GM23338 (cell line): ENCODE measurements around the gene EIF1AX. TPM values are rescaled to one million over a fixed set of nuclear protein-coding genes. Genes with fewer than 3 reads are reported as not detected.

ENCODE experiments used
- ATAC-seq: fragments of 200-7000 bp; cut with Tn5 transposase; 3 replicates; pipeline ENCODE4 v1.9.1; 2020
- DNase-seq: peaks from one replicate; pipeline ENCODE4 v3.0.0-alpha.2; 2015; ENCODE audit warnings: low spot score
- H2AFZ ChIP-seq: fragments of 200-600 bp; sonication (generic); 2 replicates; pipeline ENCODE4 v1.8.0; 2016; ENCODE audit warnings: antibody characterized with exemption, mild to moderate bottlenecking, moderate library complexity
- H3F3A ChIP-seq: fragments of 200-600 bp; sonication (generic); replicated peaks from 2 replicates; pipeline ENCODE4 v1.8.0; 2017; ENCODE audit warnings: antibody characterized with exemption, mixed run types, low read depth
- H3K27ac ChIP-seq: fragments of 200-600 bp; sonication (generic); 2 replicates; pipeline ENCODE4 v1.6.1; 2016; ENCODE audit warnings: low read depth
- H3K27me3 ChIP-seq: fragments of 200-600 bp; sonication (generic); 2 replicates; pipeline ENCODE4 v1.8.0; 2016; ENCODE audit warnings: mild to moderate bottlenecking, mixed run types, moderate library complexity; ENCODE audit not compliant: insufficient read depth
- H3K36me3 ChIP-seq: fragments of 200-600 bp; sonication (generic); 2 replicates; pipeline ENCODE4 v1.8.0; 2016; ENCODE audit warnings: mild to moderate bottlenecking; ENCODE audit not compliant: insufficient read depth
- H3K4me1 ChIP-seq: fragments of 200-600 bp; sonication (generic); 2 replicates; pipeline ENCODE4 v1.8.0; 2016; ENCODE audit warnings: mild to moderate bottlenecking, moderate library complexity; ENCODE audit not compliant: insufficient read depth
- H3K4me2 ChIP-seq: fragments of 200-600 bp; sonication (generic); 2 replicates; pipeline ENCODE4 v1.7.1; 2017; ENCODE audit warnings: mixed run types
- H3K4me3 ChIP-seq: fragments of 200-600 bp; sonication (generic); 2 replicates; pipeline ENCODE4 v1.6.1; 2016; ENCODE audit warnings: mixed run types
- H3K79me2 ChIP-seq: fragments of 200-600 bp; sonication (generic); replicated peaks from 2 replicates; pipeline ENCODE4 v1.8.0; 2017; ENCODE audit warnings: mild to moderate bottlenecking; ENCODE audit not compliant: insufficient read depth
- H3K9me2 ChIP-seq: fragments of 200-600 bp; sonication (generic); 2 replicates; pipeline ENCODE4 v1.8.0; 2017; ENCODE audit not compliant: insufficient read depth
- H4K20me1 ChIP-seq: fragments of 200-600 bp; sonication (generic); replicated peaks from 2 replicates; pipeline ENCODE4 v1.8.0; 2017; ENCODE audit warnings: mild to moderate bottlenecking; ENCODE audit not compliant: insufficient read depth
- H3K27ac Mint-ChIP-seq: 2 replicates; pipeline ENCODE4 v1.8.0; 2020; ENCODE audit warnings: inconsistent platforms, mild to moderate bottlenecking, moderate library complexity, mixed read lengths
- H3K27me3 Mint-ChIP-seq: 3 replicates; pipeline ENCODE4 v1.8.0; 2022; ENCODE audit warnings: low read depth, mild to moderate bottlenecking, moderate library complexity, mixed read lengths, inconsistent platforms; ENCODE audit not compliant: insufficient read depth, poor library complexity
- H3K36me3 Mint-ChIP-seq: 3 replicates; pipeline ENCODE4 v1.8.0; 2021; ENCODE audit warnings: low read depth, mild to moderate bottlenecking, inconsistent platforms, moderate library complexity, mixed read lengths
- H3K4me1 Mint-ChIP-seq: 3 replicates; pipeline ENCODE4 v1.8.0; 2020; ENCODE audit warnings: mild to moderate bottlenecking, inconsistent platforms, mixed read lengths
- H3K4me3 Mint-ChIP-seq: 3 replicates; pipeline ENCODE4 v1.8.0; 2021; ENCODE audit warnings: moderate library complexity, mild to moderate bottlenecking, inconsistent platforms, mixed read lengths
- H3K9me3 Mint-ChIP-seq: 3 replicates; pipeline ENCODE4 v1.8.0; 2020; ENCODE audit warnings: moderate library complexity, mild to moderate bottlenecking, inconsistent platforms, mixed read lengths
- CREB1 ChIP-seq: fragments of 250-450 bp; sonication (Bioruptor Pico); IDR thresholded peaks from 2 replicates; pipeline ENCODE4 v1.5.0; 2020; ENCODE audit warnings: low read depth, mild to moderate bottlenecking, moderate library complexity
- EZH2 ChIP-seq: fragments of 200-600 bp; sonication (generic); IDR thresholded peaks from one replicate; pipeline ENCODE4 v1.8.0; 2017; ENCODE audit warnings: antibody characterized with exemption, mild to moderate bottlenecking, low read depth; ENCODE audit not compliant: unreplicated experiment
- EZH2phosphoT487 ChIP-seq: fragments of 200-600 bp; sonication (generic); IDR thresholded peaks from one replicate; pipeline ENCODE4 v1.8.1; 2018; ENCODE audit warnings: antibody characterized with exemption; ENCODE audit not compliant: unreplicated experiment
- JUNB ChIP-seq: IDR thresholded peaks from one replicate; pipeline ENCODE4 v1.6.1; 2016; ENCODE audit warnings: antibody characterized with exemption; ENCODE audit not compliant: unreplicated experiment
- NANOG ChIP-seq: IDR thresholded peaks from 2 replicates; pipeline ENCODE4 v1.6.1; 2016; ENCODE audit warnings: antibody characterized with exemption, borderline replicate concordance
- POLR2AphosphoS5 ChIP-seq: IDR thresholded peaks from 2 replicates; pipeline ENCODE4 v1.6.1; 2016; ENCODE audit warnings: antibody characterized with exemption, low read depth
- STAT1 ChIP-seq: IDR thresholded peaks from one replicate; pipeline ENCODE4 v1.6.1; 2016; ENCODE audit warnings: antibody characterized with exemption; ENCODE audit not compliant: unreplicated experiment
- ZNF114 ChIP-seq: fragments of 250-450 bp; sonication (Bioruptor Pico); IDR thresholded peaks from 2 replicates; pipeline ENCODE4 v1.5.0; 2020; ENCODE audit warnings: mild to moderate bottlenecking, moderate library complexity
- ZNF331 ChIP-seq: fragments of 250-450 bp; sonication (Bioruptor Pico); IDR thresholded peaks from 2 replicates; pipeline ENCODE4 v1.5.0; 2020; ENCODE audit warnings: low read depth, mild to moderate bottlenecking, moderate library complexity
- polyA plus RNA-seq: library from polyadenylated mRNA; unstranded; fragments of >200 nt; fragmentation: Nextera tagmentation; extraction: Ambion mirVana; gene quantifications from 2 replicates; pipeline ENCODE4 v1.2.1, GENCODE V29; 2016
- total RNA-seq: library from RNA; depleted of rRNA; stranded (reverse); fragments of >200 nt; shearing (Covaris generic); gene quantifications from 2 replicates; pipeline ENCODE4 v1.2.3, GENCODE V29; 2014
- TF ChIP-seq, protein P1 (sequence below), 2 experiments: fragments of 200-600 bp in 1 of 2; sonication (generic) in 1 of 2; conservative IDR thresholded peaks; 2 replicates each; pipeline versions ENCODE4 v1.5.1 to v1.6.1; 2016 to 2017; ENCODE audit warnings: antibody characterized with exemption in 2 of 2, low read depth in 2 of 2, mild to moderate bottlenecking in 2 of 2, moderate library complexity in 1 of 2
- TF ChIP-seq, protein P2 (sequence below): IDR thresholded peaks from 2 replicates; pipeline ENCODE4 v1.6.1; 2016; ENCODE audit warnings: antibody characterized with exemption
- TF ChIP-seq, protein P3 (sequence below): IDR thresholded peaks from one replicate; pipeline ENCODE4 v1.6.1; 2018; ENCODE audit warnings: antibody characterized with exemption; ENCODE audit not compliant: unreplicated experiment
- TF ChIP-seq, protein P4 (sequence below): fragments of 250-450 bp; sonication (Bioruptor Pico); IDR thresholded peaks from 2 replicates; pipeline ENCODE4 v1.5.0; 2020; ENCODE audit warnings: mild to moderate bottlenecking, moderate library complexity

Gene EIF1AX
- total and polyA plus RNA-seq, 2 experiments from 2014 or later = 107 to 321 TPM

DNA sequence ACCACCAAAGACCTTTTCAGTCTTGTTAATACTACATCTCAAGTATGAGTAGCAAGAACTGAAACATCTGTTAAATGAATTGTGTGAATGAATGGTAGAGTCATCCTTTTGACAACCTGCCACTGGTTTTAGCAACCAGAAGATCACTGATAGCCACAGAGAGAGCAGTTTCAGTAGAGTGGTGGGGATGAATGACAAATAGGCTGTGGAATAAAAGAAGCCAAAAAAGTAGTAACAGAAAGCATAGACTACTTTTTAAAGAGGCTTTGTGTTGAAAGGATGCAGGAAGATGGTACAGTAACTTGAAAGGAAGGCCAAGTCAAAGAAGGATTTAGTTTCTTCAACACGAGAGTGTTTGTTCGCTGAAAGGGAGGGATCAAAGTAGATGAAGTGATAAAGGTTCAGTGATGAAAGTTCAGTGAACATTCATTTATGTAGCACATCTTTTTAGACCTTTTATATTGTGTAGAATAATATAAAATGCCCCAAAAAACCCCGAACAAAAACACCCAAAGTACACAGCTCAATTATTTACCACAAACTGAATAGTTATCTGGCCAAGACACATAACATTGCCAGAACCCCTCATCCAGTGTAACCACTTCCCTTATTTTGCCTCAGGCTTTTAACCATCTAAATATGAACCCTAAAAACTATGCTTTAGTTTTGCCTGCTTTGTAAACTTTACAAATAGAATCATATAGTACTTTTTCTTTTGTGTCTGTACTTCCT, 40.1 kb upstream of the EIF1AX start:
- H3K4me3 Mint-ChIP-seq = no peak overlapping the region
- no peaks in the 10 kb centered on the region for H3K27me3 Mint-ChIP-seq
- no peaks in the 10 kb centered on the region for H3K4me1 Mint-ChIP-seq

More for the DNA sequence above, 40.1 kb upstream of the EIF1AX start:
- no peak overlapping the region for H3K27ac Mint-ChIP-seq
- Histone ChIP-seq H3K9me2 (no peaks in the 10 kb centered on the region), H3K27me3 (no peaks in the 10 kb centered on the region), H3K4me1 (no peaks in the 10 kb centered on the region), H3K36me3 (no peaks in the 10 kb centered on the region), H3K4me3 (no peak overlapping the region), H3K27ac (no peak overlapping the region), H3K79me2 (no peaks in the 10 kb centered on the region), H4K20me1 (no peaks in the 10 kb centered on the region), H2AFZ (no peak overlapping the region), H3F3A (no peaks in the 10 kb centered on the region), H3K4me2 (no peak overlapping the region)
- no peak for DNase-seq
- peaks cover 4% of the 10 kb centered on the region; the same call in 2 of the 3 replicates for H3K36me3 Mint-ChIP-seq
- TF ChIP-seq JUNB (no peak), ZNF331 (CRISPR knock-in tag) (no peak), CREB1 (no peak), ZNF114 (CRISPR knock-in tag) (no peak), STAT1 (no peak), NANOG (no peak), EZH2phosphoT487 (no peak), POLR2AphosphoS5 (no peak), EZH2 (no peak)
- TF ChIP-seq, protein P1, sequence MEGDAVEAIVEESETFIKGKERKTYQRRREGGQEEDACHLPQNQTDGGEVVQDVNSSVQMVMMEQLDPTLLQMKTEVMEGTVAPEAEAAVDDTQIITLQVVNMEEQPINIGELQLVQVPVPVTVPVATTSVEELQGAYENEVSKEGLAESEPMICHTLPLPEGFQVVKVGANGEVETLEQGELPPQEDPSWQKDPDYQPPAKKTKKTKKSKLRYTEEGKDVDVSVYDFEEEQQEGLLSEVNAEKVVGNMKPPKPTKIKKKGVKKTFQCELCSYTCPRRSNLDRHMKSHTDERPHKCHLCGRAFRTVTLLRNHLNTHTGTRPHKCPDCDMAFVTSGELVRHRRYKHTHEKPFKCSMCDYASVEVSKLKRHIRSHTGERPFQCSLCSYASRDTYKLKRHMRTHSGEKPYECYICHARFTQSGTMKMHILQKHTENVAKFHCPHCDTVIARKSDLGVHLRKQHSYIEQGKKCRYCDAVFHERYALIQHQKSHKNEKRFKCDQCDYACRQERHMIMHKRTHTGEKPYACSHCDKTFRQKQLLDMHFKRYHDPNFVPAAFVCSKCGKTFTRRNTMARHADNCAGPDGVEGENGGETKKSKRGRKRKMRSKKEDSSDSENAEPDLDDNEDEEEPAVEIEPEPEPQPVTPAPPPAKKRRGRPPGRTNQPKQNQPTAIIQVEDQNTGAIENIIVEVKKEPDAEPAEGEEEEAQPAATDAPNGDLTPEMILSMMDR (conservative IDR thresholded peaks at IDR 0.05; ENCODE audit: low read depth in 2 of 2) = no peak
- TF ChIP-seq, protein P2, sequence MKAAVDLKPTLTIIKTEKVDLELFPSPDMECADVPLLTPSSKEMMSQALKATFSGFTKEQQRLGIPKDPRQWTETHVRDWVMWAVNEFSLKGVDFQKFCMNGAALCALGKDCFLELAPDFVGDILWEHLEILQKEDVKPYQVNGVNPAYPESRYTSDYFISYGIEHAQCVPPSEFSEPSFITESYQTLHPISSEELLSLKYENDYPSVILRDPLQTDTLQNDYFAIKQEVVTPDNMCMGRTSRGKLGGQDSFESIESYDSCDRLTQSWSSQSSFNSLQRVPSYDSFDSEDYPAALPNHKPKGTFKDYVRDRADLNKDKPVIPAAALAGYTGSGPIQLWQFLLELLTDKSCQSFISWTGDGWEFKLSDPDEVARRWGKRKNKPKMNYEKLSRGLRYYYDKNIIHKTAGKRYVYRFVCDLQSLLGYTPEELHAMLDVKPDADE = no peak
- TF ChIP-seq, protein P3, sequence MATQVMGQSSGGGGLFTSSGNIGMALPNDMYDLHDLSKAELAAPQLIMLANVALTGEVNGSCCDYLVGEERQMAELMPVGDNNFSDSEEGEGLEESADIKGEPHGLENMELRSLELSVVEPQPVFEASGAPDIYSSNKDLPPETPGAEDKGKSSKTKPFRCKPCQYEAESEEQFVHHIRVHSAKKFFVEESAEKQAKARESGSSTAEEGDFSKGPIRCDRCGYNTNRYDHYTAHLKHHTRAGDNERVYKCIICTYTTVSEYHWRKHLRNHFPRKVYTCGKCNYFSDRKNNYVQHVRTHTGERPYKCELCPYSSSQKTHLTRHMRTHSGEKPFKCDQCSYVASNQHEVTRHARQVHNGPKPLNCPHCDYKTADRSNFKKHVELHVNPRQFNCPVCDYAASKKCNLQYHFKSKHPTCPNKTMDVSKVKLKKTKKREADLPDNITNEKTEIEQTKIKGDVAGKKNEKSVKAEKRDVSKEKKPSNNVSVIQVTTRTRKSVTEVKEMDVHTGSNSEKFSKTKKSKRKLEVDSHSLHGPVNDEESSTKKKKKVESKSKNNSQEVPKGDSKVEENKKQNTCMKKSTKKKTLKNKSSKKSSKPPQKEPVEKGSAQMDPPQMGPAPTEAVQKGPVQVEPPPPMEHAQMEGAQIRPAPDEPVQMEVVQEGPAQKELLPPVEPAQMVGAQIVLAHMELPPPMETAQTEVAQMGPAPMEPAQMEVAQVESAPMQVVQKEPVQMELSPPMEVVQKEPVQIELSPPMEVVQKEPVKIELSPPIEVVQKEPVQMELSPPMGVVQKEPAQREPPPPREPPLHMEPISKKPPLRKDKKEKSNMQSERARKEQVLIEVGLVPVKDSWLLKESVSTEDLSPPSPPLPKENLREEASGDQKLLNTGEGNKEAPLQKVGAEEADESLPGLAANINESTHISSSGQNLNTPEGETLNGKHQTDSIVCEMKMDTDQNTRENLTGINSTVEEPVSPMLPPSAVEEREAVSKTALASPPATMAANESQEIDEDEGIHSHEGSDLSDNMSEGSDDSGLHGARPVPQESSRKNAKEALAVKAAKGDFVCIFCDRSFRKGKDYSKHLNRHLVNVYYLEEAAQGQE = no peak
- TF ChIP-seq, protein P4, sequence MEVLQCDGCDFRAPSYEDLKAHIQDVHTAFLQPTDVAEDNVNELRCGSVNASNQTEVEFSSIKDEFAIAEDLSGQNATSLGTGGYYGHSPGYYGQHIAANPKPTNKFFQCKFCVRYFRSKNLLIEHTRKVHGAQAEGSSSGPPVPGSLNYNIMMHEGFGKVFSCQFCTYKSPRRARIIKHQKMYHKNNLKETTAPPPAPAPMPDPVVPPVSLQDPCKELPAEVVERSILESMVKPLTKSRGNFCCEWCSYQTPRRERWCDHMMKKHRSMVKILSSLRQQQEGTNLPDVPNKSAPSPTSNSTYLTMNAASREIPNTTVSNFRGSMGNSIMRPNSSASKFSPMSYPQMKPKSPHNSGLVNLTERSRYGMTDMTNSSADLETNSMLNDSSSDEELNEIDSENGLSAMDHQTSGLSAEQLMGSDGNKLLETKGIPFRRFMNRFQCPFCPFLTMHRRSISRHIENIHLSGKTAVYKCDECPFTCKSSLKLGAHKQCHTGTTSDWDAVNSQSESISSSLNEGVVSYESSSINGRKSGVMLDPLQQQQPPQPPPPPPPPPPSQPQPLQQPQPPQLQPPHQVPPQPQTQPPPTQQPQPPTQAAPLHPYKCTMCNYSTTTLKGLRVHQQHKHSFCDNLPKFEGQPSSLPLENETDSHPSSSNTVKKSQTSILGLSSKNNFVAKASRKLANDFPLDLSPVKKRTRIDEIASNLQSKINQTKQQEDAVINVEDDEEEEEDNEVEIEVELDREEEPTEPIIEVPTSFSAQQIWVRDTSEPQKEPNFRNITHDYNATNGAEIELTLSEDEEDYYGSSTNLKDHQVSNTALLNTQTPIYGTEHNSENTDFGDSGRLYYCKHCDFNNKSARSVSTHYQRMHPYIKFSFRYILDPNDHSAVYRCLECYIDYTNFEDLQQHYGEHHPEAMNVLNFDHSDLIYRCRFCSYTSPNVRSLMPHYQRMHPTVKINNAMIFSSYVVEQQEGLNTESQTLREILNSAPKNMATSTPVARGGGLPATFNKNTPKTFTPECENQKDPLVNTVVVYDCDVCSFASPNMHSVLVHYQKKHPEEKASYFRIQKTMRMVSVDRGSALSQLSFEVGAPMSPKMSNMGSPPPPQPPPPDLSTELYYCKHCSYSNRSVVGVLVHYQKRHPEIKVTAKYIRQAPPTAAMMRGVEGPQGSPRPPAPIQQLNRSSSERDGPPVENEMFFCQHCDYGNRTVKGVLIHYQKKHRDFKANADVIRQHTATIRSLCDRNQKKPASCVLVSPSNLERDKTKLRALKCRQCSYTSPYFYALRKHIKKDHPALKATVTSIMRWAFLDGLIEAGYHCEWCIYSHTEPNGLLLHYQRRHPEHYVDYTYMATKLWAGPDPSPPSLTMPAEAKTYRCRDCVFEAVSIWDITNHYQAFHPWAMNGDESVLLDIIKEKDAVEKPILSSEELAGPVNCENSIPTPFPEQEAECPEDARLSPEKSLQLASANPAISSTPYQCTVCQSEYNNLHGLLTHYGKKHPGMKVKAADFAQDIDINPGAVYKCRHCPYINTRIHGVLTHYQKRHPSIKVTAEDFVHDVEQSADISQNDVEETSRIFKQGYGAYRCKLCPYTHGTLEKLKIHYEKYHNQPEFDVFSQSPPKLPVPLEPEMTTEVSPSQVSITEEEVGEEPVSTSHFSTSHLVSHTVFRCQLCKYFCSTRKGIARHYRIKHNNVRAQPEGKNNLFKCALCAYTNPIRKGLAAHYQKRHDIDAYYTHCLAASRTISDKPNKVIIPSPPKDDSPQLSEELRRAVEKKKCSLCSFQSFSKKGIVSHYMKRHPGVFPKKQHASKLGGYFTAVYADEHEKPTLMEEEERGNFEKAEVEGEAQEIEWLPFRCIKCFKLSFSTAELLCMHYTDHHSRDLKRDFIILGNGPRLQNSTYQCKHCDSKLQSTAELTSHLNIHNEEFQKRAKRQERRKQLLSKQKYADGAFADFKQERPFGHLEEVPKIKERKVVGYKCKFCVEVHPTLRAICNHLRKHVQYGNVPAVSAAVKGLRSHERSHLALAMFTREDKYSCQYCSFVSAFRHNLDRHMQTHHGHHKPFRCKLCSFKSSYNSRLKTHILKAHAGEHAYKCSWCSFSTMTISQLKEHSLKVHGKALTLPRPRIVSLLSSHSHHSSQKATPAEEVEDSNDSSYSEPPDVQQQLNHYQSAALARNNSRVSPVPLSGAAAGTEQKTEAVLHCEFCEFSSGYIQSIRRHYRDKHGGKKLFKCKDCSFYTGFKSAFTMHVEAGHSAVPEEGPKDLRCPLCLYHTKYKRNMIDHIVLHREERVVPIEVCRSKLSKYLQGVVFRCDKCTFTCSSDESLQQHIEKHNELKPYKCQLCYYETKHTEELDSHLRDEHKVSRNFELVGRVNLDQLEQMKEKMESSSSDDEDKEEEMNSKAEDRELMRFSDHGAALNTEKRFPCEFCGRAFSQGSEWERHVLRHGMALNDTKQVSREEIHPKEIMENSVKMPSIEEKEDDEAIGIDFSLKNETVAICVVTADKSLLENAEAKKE (CRISPR knock-in tag) = no peak
- no peaks in the 10 kb centered on the region for H3K9me3 Mint-ChIP-seq
- no peak for ATAC-seq
